Activated CD4-positive, alpha-beta T cell treated with anti-CD3 and anti-CD28 coated beads for 36 hours (primary cell): ENCODE measurements around the gene CACNG6. TPM values are rescaled to one million over a fixed set of nuclear protein-coding genes. Genes with fewer than 3 reads are reported as not detected.

Experiments used
- ATAC-seq: fragments of 200-7000 bp; cut with Tn5 transposase; one replicate; pipeline ENCODE4 v1.10.0; 2021; ENCODE audit warnings: mild to moderate bottlenecking, moderate library complexity
- CTCF ChIA-PET: fragments of 350-600 bp; sonication (Branson Sonifier 250); formaldehyde crosslinking; loops from one replicate; lab custom pipeline; 2021; ENCODE audit warnings: antibody characterized with exemption; lab: Charles Lee
- POLR2A ChIA-PET: fragments of 350-600 bp; sonication (Branson Sonifier 250); formaldehyde crosslinking; loops from one replicate; lab custom pipeline; 2021; ENCODE audit warnings: antibody characterized with exemption, inconsistent platforms; lab: Charles Lee
- DNase-seq: peaks from one replicate; pipeline ENCODE4 v3.0.0-alpha.2; 2020
- H3K27ac Mint-ChIP-seq: one replicate; pipeline ENCODE4 v1.8.0; 2021; ENCODE audit warnings: mixed read lengths
- H3K27me3 Mint-ChIP-seq: one replicate; pipeline ENCODE4 v1.8.0; 2021; ENCODE audit warnings: mixed read lengths
- H3K36me3 Mint-ChIP-seq: one replicate; pipeline ENCODE4 v1.8.0; 2021; ENCODE audit warnings: low read depth, mixed read lengths
- H3K4me1 Mint-ChIP-seq: one replicate; pipeline ENCODE4 v1.8.0; 2021; ENCODE audit warnings: mixed read lengths
- H3K4me3 Mint-ChIP-seq: one replicate; pipeline ENCODE4 v1.8.0; 2021; ENCODE audit warnings: mild to moderate bottlenecking, moderate library complexity, mixed read lengths
- H3K9me3 Mint-ChIP-seq: one replicate; pipeline ENCODE4 v1.8.0; 2021; ENCODE audit warnings: low read depth, mixed read lengths
- intact Hi-C, 2 experiments: fragments of 100-400 bp; cut with DNase I in 1 of 2; cut with micrococcal nuclease in 1 of 2; formaldehyde crosslinking; loops; one replicate each; pipeline versions ENCODE4 v1.14.2 to v1.15.1; 2022 to 2024; cut with DNase I, micrococcal nuclease
- total RNA-seq, 2 experiments: library from RNA; stranded (reverse); gene quantifications; one replicate each; pipeline ENCODE4 v1.2.3, GENCODE V29; 2021

Gene CACNG6
- total RNA-seq, 2 experiments from 2014 or later: not detected

DNA sequence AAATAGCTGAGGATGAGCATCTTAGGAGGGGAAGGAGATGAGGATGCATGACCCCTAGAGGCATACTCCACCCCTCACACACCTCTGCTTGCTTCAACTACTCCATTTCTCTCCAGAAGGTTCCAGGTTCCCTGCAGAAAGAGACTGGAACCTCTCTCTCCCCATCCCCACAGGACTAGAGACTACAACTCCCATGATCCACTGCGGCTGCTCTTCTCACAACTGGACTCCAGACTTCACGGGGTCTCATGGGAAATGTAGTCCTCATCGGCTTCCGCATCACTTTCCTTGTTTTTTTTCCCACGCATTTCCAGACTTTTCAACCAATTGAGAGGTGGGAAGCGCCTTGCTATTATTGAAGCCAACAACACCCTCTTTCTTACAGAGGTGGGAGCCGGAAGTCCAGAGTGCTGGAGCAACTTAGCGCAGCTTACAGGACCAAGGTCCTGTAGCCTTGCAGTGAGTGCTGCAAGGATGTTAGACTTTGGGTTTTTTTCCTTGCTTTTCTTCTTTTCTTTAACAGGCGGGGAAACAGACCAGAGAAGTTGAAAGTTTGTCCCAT is 13.9 kb upstream of the CACNG6 start:
- H3K4me3 Mint-ChIP-seq: peak overlapping the region; percentile 59
- peaks cover 53% of the 10 kb centered on the region for H3K27me3 Mint-ChIP-seq
- DNase-seq: peak; percentile 79
- no peaks in the 10 kb centered on the region for H3K9me3 Mint-ChIP-seq
- peaks cover 30% of the 10 kb centered on the region for H3K4me1 Mint-ChIP-seq
- CTCF ChIA-PET: no interaction called here
- POLR2A ChIA-PET: no interaction called here
- peak; percentile 61 for ATAC-seq
- peaks cover 2% of the 10 kb centered on the region for H3K36me3 Mint-ChIP-seq
- H3K27ac Mint-ChIP-seq: no peak overlapping the region
- intact Hi-C loops: loop anchor here in 1 of 2 experiments (1.0 to 10.0 kb wide), 3 partner anchors 69 to 783 kb away; partner anchors contain the start of genes PRPF31, TFPT and ZNF665

DNA sequence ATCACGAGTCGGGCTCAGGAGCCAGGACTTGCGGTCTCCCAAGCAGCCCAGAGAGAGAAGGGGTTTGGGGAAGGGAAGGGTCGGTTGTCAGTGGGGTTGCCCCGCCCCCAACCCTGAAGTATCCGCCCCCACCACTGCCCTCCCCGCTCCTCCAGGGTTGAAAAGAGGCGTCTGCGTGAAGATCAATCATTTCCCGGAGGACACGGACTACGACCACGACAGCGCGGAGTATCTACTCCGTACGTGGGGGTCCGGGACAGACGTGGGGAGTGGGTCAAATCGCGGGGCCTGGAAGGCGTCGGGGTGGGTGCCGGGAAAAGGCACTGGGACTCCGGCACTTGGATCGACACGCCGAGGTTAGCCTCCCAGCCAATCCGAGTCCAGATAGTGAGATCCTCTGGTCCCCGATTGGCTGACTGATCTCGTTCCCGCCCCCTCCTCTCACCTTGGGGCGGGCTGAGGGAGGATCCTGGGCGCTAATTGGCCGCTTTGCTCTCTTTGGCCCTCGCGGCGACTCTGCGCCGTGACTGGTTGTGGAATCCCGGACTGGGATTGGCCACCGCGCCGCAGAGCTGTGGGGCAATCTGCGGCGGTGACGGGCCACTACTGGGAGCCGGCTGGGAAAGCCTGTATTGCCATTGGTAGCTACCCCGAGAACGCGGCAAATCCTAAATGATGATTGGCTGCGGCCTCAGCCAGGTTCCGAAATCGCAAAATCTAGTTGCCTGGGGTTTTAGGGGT is 13.3 kb upstream of the CACNG6 start:
- peaks cover 2% of the 10 kb centered on the region for H3K36me3 Mint-ChIP-seq
- ChIA-PET POLR2A (no interaction called here), CTCF (no interaction called here)
- DNase-seq (peak; percentile 75), ATAC-seq (peak; percentile 55)
- H3K4me3 Mint-ChIP-seq: peak overlapping the region; percentile 59
- intact Hi-C loops: loop anchor here in 1 of 2 experiments (1.0 to 10.0 kb wide), 5 partner anchors 70 to 783 kb away; partner anchors contain the start of genes CNOT3, NDUFA3, PRPF31 and TFPT
- H3K4me1 Mint-ChIP-seq: peaks cover 30% of the 10 kb centered on the region
- no peak overlapping the region for H3K27ac Mint-ChIP-seq
- H3K9me3 Mint-ChIP-seq: no peaks in the 10 kb centered on the region
- peaks cover 49% of the 10 kb centered on the region for H3K27me3 Mint-ChIP-seq

- H3K27ac Mint-ChIP-seq: no peak overlapping the region
- DNase-seq (no peak), ATAC-seq (no peak)
- peak overlapping the region; percentile 32 for H3K4me3 Mint-ChIP-seq
- CTCF ChIA-PET: interaction anchor here (1.1 kb wide), 1 partner anchor 44 kb away, joined by 3 read pairs; no protein-coding TSS in a partner anchor
- intact Hi-C loops: loop anchor here in 1 of 2 experiments (1.0 to 10.0 kb wide), 3 partner anchors 124 to 784 kb away; partner anchors contain the start of genes CNOT3, NDUFA3 and ZNF665
- peaks cover 30% of the 10 kb centered on the region for H3K4me1 Mint-ChIP-seq
- H3K27me3 Mint-ChIP-seq: peaks cover 49% of the 10 kb centered on the region
- H3K36me3 Mint-ChIP-seq: peaks cover 2% of the 10 kb centered on the region
- POLR2A ChIA-PET: no interaction called here
- no peaks in the 10 kb centered on the region for H3K9me3 Mint-ChIP-seq
Measured at GRCh38 chr19:53978975-53979801, 12.2 kb upstream of the CACNG6 start.

- Mint-ChIP-seq H3K27ac (no peak overlapping the region), H3K9me3 (no peaks in the 10 kb centered on the region), H3K4me3 (peak overlapping the region; percentile 17), H3K27me3 (peaks cover 46% of the 10 kb centered on the region), H3K36me3 (peaks cover 2% of the 10 kb centered on the region), H3K4me1 (peaks cover 30% of the 10 kb centered on the region)
- intact Hi-C loops: loop anchor here in 1 of 2 experiments (1.0 kb wide), 3 partner anchors 111 to 484 kb away; partner anchors contain the start of gene LENG1
- CTCF ChIA-PET: interaction anchor here (1.1 kb wide), 3 partner anchors 42 to 150 kb away, joined by 3 to 4 read pairs (median 4); no protein-coding TSS in a partner anchor
- POLR2A ChIA-PET: interaction anchor here (0.6 to 1.0 kb wide), 3 partner anchors 12 to 113 kb away, joined by 3 to 5 read pairs (median 5); no protein-coding TSS in a partner anchor
- ATAC-seq (peak; percentile 5), DNase-seq (no peak)
Measured at GRCh38 chr19:53980539-53981375, 10.7 kb upstream of the CACNG6 start.

DNA sequence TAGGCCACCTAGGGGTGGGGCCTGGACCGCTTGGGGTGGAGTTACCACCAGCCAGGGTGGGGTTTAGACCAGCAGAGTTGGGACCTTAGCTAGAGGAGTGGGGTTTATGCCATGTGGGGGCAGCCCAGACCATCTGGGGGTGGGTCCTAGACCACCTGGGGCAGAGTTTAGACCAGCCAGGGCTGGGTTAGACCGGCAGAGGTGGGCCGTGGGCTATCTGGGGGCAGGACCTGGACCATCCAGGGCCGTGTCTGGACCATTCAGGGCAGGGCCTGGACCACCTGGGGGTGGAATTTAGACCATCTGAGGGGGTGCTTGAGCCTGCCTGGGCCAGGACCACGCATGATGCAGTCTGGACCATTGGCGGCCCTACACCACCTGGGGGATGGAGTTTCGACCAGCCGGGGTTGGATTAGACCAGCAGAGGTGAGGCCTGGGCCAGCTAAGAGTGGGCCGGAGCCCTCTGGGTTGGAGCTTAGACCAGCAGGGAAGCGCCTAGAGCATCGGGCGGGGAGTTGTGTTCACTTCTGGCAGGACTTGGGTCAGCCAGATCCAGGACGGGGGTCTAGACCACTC is 10.0 kb upstream of the CACNG6 start:
- intact Hi-C loops: no loop called here
- DNase-seq (no peak), ATAC-seq (no peak)
- peaks cover 44% of the 10 kb centered on the region for H3K27me3 Mint-ChIP-seq
- ChIA-PET CTCF (interaction anchor here (1.1 kb wide), 1 partner anchor 49 kb away, joined by 4 read pairs; no protein-coding TSS in a partner anchor), POLR2A (no interaction called here)
- peaks cover 30% of the 10 kb centered on the region for H3K4me1 Mint-ChIP-seq
- H3K9me3 Mint-ChIP-seq: no peaks in the 10 kb centered on the region
- peaks cover 2% of the 10 kb centered on the region for H3K36me3 Mint-ChIP-seq
- H3K4me3 Mint-ChIP-seq: no peak overlapping the region
- H3K27ac Mint-ChIP-seq: no peak overlapping the region

- H3K27me3 Mint-ChIP-seq: peaks cover 40% of the 10 kb centered on the region
- H3K4me3 Mint-ChIP-seq: no peak overlapping the region
- no peak overlapping the region for H3K27ac Mint-ChIP-seq
- no peaks in the 10 kb centered on the region for H3K9me3 Mint-ChIP-seq
- ATAC-seq (no peak), DNase-seq (peak; percentile 21)
- H3K36me3 Mint-ChIP-seq: peaks cover 2% of the 10 kb centered on the region
- intact Hi-C loops: no loop called here
- ChIA-PET CTCF (no interaction called here), POLR2A (no interaction called here)
- H3K4me1 Mint-ChIP-seq: peaks cover 30% of the 10 kb centered on the region
Measured at GRCh38 chr19:53982001-53982451, 9.4 kb upstream of the CACNG6 start.

- no peak for ATAC-seq
- Mint-ChIP-seq H3K27me3 (peaks cover 36% of the 10 kb centered on the region), H3K27ac (no peak overlapping the region), H3K9me3 (no peaks in the 10 kb centered on the region), H3K4me1 (peaks cover 28% of the 10 kb centered on the region), H3K4me3 (no peak overlapping the region), H3K36me3 (peaks cover 2% of the 10 kb centered on the region)
- ChIA-PET CTCF (no interaction called here), POLR2A (no interaction called here)
- peak; percentile 33 for DNase-seq
- intact Hi-C loops: no loop called here
Measured at GRCh38 chr19:53982611-53983010, 8.8 kb upstream of the CACNG6 start.

DNA sequence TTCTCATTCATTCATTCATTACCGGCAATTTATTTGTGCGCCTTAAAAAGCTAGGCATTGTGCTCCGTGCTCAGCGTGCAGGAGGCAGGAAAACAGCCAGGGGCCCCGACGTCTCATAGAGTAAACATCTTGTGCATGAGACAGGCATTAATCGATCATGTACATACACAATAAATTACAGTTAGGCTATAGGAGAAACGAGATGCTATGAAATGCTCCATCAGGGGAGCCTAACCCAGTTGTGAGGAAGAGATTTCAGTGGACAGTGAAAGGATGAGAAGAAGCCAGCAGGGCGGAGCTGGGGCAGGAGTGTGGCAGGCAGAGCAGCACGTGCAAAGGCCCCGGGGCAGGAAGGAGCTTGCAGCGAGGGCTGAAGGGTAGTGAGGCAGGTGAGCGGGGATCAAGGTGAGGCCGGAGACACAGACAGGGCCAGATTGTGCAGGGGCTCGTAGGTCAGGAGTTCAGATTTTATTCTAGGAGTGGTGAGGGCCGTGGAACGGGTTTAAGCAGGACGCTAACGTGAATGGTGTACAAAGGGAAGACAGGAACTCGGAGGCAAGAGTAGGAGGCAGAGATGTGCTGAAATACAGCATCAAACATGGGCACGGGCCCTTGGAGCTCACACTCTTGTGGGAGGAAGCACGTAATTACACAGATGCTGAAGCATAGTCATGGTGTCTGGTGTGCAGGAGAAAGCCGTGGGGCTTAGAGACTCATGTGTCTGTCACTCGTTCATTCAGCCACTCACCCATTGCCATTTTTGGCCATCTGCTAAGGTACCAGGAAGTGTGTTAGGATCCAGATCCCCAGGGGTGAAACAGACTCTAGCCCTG is 7.8 kb upstream of the CACNG6 start:
- DNase-seq (no peak), ATAC-seq (no peak)
- ChIA-PET POLR2A (no interaction called here), CTCF (no interaction called here)
- H3K4me3 Mint-ChIP-seq: no peak overlapping the region
- H3K27me3 Mint-ChIP-seq: peaks cover 29% of the 10 kb centered on the region
- H3K9me3 Mint-ChIP-seq: no peaks in the 10 kb centered on the region
- peaks cover 2% of the 10 kb centered on the region for H3K36me3 Mint-ChIP-seq
- no peak overlapping the region for H3K27ac Mint-ChIP-seq
- intact Hi-C loops: no loop called here
- H3K4me1 Mint-ChIP-seq: peaks cover 21% of the 10 kb centered on the region

DNA sequence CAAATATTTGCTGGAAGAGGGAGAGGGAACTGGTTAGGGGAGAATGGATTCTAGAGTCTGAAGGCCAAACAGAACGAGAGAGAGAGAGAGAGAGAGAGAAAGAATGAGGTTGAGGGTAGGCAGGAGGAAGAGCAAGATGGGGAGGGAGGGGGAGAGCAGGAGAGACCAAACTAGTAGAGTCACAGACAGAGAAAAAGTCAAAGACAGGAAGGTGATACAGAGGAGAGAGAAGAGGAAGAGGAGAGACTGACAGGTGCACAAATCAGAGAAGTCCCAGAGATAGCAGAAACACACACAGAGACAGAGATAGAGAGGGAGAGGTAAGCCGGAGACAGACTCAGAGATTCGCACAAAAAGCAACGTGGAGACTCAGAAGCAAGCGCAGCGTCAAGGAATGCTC is 5.6 kb upstream of the CACNG6 start:
- Mint-ChIP-seq H3K9me3 (no peaks in the 10 kb centered on the region), H3K36me3 (peaks cover 2% of the 10 kb centered on the region), H3K27ac (no peak overlapping the region), H3K4me3 (no peak overlapping the region), H3K4me1 (peaks cover 6% of the 10 kb centered on the region), H3K27me3 (peaks cover 14% of the 10 kb centered on the region)
- DNase-seq: no peak
- ChIA-PET POLR2A (no interaction called here), CTCF (interaction anchor here (0.7 kb wide), 1 partner anchor 72 kb away, joined by 3 read pairs; no protein-coding TSS in a partner anchor)
- ATAC-seq: no peak
- intact Hi-C loops: no loop called here
